Activated CD4-positive, alpha-beta T cell treated with anti-CD3 and anti-CD28 coated beads, Interleukin-2, amount 50 U/mL, for 4 hours (primary cell): ENCODE data around the gene CCDC154.
"Not testable (repeated sequence)": the region's sequence is repeated elsewhere in the genome, so short reads cannot be mapped to it uniquely, and the experiment has no call there.

ENCODE experiments used
- DNase-seq, 2 experiments: peaks; one replicate each; pipeline ENCODE4 v3.0.0-alpha.2; 2020

The CCDC154 gene

GRCh38 chr16:1474082-1474795 lies 29.9 kb upstream of the CCDC154 start:
- no peak for DNase-seq

- DNase-seq, result no peak
Measured at GRCh38 chr16:1472974-1473373, 28.6 kb upstream of the CCDC154 start.

GRCh38 chr16:1471569-1472194 lies 27.3 kb upstream of the CCDC154 start:
- no peak for DNase-seq

- no peak for DNase-seq
Measured at GRCh38 chr16:1470481-1471251, 26.3 kb upstream of the CCDC154 start.

- no peak for DNase-seq
Measured at GRCh38 chr16:1469693-1470201, 25.4 kb upstream of the CCDC154 start.

- not testable (repeated sequence) for DNase-seq
Measured at GRCh38 chr16:1469141-1469540, 24.8 kb upstream of the CCDC154 start.

GRCh38 chr16:1468426-1468810 lies 24.1 kb upstream of the CCDC154 start:
- DNase-seq, result no peak

- no peak for DNase-seq
Measured at GRCh38 chr16:1466968-1467521, 22.7 kb upstream of the CCDC154 start.

- DNase-seq, result no peak
Measured at GRCh38 chr16:1466054-1466453, 21.7 kb upstream of the CCDC154 start.

- no peak for DNase-seq
Measured at GRCh38 chr16:1465567-1465915, 21.2 kb upstream of the CCDC154 start.

- no peak for DNase-seq
Measured at GRCh38 chr16:1464894-1465566, 20.7 kb upstream of the CCDC154 start.

GRCh38 chr16:1464196-1464893 lies 20.0 kb upstream of the CCDC154 start:
- DNase-seq, result no peak

GRCh38 chr16:1461146-1461545 lies 16.8 kb upstream of the CCDC154 start:
- DNase-seq, result no peak

- no peak for DNase-seq
Measured at GRCh38 chr16:1460602-1461138, 16.3 kb upstream of the CCDC154 start.

GRCh38 chr16:1459967-1460366 lies 15.6 kb upstream of the CCDC154 start:
- no peak for DNase-seq

- DNase-seq, result no peak
Measured at GRCh38 chr16:1458977-1459341, 14.6 kb upstream of the CCDC154 start.

GRCh38 chr16:1458336-1458976 lies 14.1 kb upstream of the CCDC154 start:
- DNase-seq, result no peak

GRCh38 chr16:1457489-1458245 lies 13.3 kb upstream of the CCDC154 start:
- DNase-seq, result no peak

GRCh38 chr16:1456951-1457350 lies 12.6 kb upstream of the CCDC154 start:
- no peak for DNase-seq
